Transverse colon (tissue), 4 donors: ENCODE data around the gene RBM44. TPM values are rescaled to one million over a fixed set of nuclear protein-coding genes. Genes with fewer than 3 reads are reported as not detected.
A peak's percentile ranks its signal among the peaks of the same experiment; 100 is the strongest.

Experiments used
- DNase-seq: peaks from one replicate; pipeline ENCODE4 v3.0.0-alpha.2; 2019
- H3K27ac ChIP-seq, 4 donors: fragments of 200-600 bp; sonication (generic); 2 replicates each; pipeline ENCODE4 v1.5.1; 2016 to 2018; ENCODE audit warnings: inconsistent platforms in 4 of 4
- H3K27me3 ChIP-seq: fragments of 200-600 bp; sonication (generic); 2 replicates; pipeline ENCODE4 v1.5.1; 2017; ENCODE audit warnings: inconsistent platforms
- H3K36me3 ChIP-seq, 4 donors: fragments of 200-600 bp; sonication (generic); 2 replicates each; pipeline ENCODE4 v1.5.1; 2017 to 2019; ENCODE audit warnings: inconsistent platforms in 4 of 4
- H3K4me1 ChIP-seq, 4 donors: fragments of 200-600 bp; sonication (generic); 2 replicates each; pipeline ENCODE4 v1.5.1; 2017 to 2020; ENCODE audit warnings: inconsistent platforms in 4 of 4
- H3K4me3 ChIP-seq, 4 donors: fragments of 200-600 bp; sonication (generic); 1 replicate in 1 of 4; 2 replicates in 3 of 4; pipeline versions ENCODE4 v1.5.1 to v1.6.1; 2017 to 2019; ENCODE audit warnings: inconsistent platforms in 4 of 4
- H3K9me3 ChIP-seq, 2 donors: fragments of 200-600 bp; sonication (generic); 2 replicates each; pipeline ENCODE4 v1.5.1; 2017 to 2019; ENCODE audit warnings: inconsistent platforms in 2 of 2
- EP300 ChIP-seq: sonication (generic); formaldehyde crosslinking; IDR thresholded peaks from one replicate; pipeline ENCODE4 v1.6.1; 2017; ENCODE audit warnings: antibody characterized with exemption, low read depth
- POLR2A ChIP-seq: fragments of 450-650 bp; IDR thresholded peaks from one replicate; pipeline ENCODE4 v1.6.1; 2016; ENCODE audit warnings: antibody characterized with exemption, mild to moderate bottlenecking, moderate library complexity
- POLR2AphosphoS5 ChIP-seq, 3 donors: sonication (generic); formaldehyde crosslinking; IDR thresholded peaks; one replicate each; pipeline ENCODE4 v1.6.1; 2016; ENCODE audit warnings: antibody characterized with exemption in 3 of 3
- WGBS, 2 donors: methylation state at CpG; one replicate each; pipeline ENCODE4 v1.1.5; 2018; ENCODE audit warnings: low coverage in 1 of 2; 5-methylcytosine and 5-hydroxymethylcytosine counted together
- in situ Hi-C, 4 donors: fragments of 200-750 bp; cut with MboI; loops; one replicate each; pipeline versions ENCODE4 v1.15.0 to v1.15.1; 2017; ENCODE audit warnings: low sequenced_read_pairs in 3 of 4, low pct_ligation_motif_present in 1 of 4, low pct_unique_long_range_greater_than_20kb in 1 of 4
- intact Hi-C: fragments of 100-400 bp; cut with DNase I; formaldehyde crosslinking; loops from one replicate; pipeline ENCODE4 v1.15.1; 2023; ENCODE audit warnings: low total_unique reads
- total RNA-seq, 4 donors: library from RNA; depleted of rRNA; stranded (reverse); fragments of >200 nt; gene quantifications; one replicate each; pipeline ENCODE4 v1.1.0, GENCODE V29; 2016
- TF ChIP-seq, protein P1 (sequence below), 5 experiments: fragments of 200-600 bp in 3 of 5; fragments of 450-650 bp in 2 of 5; sonication (generic) in 3 of 5; IDR thresholded peaks; 1 replicate in 2 of 5; 2 replicates in 3 of 5; pipeline ENCODE4 v1.5.1; 2016 to 2017; ENCODE audit warnings: antibody characterized with exemption in 5 of 5, inconsistent platforms in 3 of 5, mild to moderate bottlenecking in 2 of 5, moderate library complexity in 1 of 5

RBM44 gene
- total RNA-seq, 4 donors from 2014 or later: 0.27 to 1.2 (median 0.95) TPM; not detected in 1

DNA sequence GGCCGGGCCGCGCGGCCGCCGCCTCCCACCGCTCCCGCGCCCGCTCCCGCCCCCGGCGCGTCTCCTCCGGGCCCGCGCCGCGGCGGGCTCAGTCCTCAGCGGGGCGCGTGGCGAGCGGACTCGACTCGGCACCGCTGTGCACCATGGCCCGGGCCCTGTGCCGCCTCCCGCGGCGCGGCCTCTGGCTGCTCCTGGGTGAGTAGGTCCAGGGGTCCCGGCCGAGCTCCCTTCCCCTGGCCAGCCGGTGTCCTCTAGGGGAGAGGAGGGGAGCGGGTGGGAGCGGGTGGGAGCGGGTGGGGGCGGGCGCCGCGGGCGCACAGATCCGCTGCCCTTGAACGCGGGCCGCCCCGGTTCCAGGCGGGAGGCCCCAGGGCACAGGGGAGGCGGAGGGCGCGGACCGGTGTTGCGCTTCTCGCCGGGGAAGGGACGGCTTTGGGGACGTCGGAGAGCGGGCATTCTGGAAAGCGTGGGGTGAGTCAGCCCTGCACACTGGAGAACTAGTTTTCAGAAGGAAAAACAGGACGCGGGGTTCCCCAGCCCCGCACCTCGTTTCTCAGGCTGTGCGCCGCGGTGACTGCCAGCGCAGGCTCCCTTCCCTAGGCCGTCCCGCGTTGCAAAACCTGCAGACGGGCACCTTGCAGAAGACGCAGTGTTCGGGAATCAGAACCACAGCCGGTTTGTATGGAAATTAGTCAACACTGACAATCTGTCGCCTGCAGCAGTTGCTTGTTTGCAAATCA is 61.1 kb downstream of the RBM44 start, which contains the start of gene RAMP1:
Gene RAMP1 (plus strand): TSS at position 91 of the 740 bp plus-strand sequence. CDS start 53 bp downstream, at position 144.
- Histone ChIP-seq H3K27me3 (peaks cover 43% of the 10 kb centered on the region), H3K9me3 (no peaks in the 10 kb centered on the region), H3K36me3 (no peaks in the 10 kb centered on the region), H3K4me3 (peak within 1 kb of the TSS; percentile 43 to 58 (median 50)), H3K4me1 (peaks cover 15 to 48% (median 43%) of the 10 kb centered on the region in 4 donors), H3K27ac (peak within 1 kb of the TSS; percentile 71 to 94 (median 86))
- TF ChIP-seq POLR2AphosphoS5 (IDR thresholded peaks at IDR 0.05) (peak in 1 of 3 donors; percentile 63), POLR2A (no peak)
- 0% methylated on average over 45 of the region's 79 CpGs; no CpG with 5 or more reads in 1 of the 2 donors for WGBS, 2 donors
- intact Hi-C loops: loop anchor here (2.0 to 10.0 kb wide), 5 partner anchors 65 to 405 kb away; partner anchors contain the start of genes SCLY and UBE2F
- in situ Hi-C loops: loop anchor here in 3 of 4 donors (10.0 to 25.0 kb wide), 2 partner anchors 403 to 405 kb away; no protein-coding TSS in a partner anchor
- DNase-seq: no peak

DNA sequence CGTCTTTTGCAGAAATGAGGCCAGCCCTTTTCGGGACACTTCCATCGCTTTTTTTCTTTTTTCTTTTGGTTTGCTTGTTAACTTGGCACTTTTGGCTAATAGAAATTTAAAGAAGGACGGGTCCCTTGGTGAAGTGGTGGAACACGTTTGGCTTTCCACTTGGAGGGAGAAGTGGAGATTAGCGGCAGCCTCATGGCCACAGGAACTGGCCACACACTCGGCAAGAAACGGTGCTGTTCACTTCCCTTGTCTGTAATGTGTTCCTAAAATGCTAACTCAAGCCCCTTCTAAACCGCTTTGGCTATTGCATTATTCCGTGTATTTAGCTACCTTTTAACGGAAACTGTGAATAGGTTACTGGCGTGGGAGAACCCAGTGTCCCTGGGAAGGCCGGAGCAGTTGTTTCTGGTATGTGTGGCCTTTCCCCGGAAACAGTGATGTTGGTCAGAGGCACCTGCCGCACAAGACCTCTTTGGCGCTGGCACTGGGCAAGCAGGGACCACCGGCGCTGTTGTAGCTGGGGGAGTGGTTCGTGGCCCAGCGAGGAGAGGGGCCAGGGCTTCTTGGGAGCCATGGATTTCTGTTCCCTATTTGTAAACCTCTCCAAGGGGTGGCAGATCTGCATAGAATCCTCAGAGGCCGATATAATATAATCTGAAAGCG is 61.8 kb downstream of the RBM44 start:
- in situ Hi-C loops (loop anchor here in 1 of 4 donors (25.0 kb wide), 1 partner anchor 402 kb away; no protein-coding TSS in a partner anchor), intact Hi-C loops (no loop called here)
- no peaks in the 10 kb centered on the region for H3K36me3 ChIP-seq
- H3K9me3 ChIP-seq: no peaks in the 10 kb centered on the region
- peak overlapping the region; percentile 43 to 58 (median 50) for H3K4me3 ChIP-seq
- peaks cover 16 to 50% (median 44%) of the 10 kb centered on the region in 4 donors for H3K4me1 ChIP-seq
- WGBS, 2 donors: 4 to 23% methylated on average over 11 to 22 of the region's 22 CpGs
- TF ChIP-seq POLR2AphosphoS5 (IDR thresholded peaks at IDR 0.05): peak in 1 of 3 donors; percentile 12
- TF ChIP-seq EP300: no peak
- peak overlapping the region; percentile 71 to 94 (median 86) for H3K27ac ChIP-seq
- H3K27me3 ChIP-seq: peaks cover 43% of the 10 kb centered on the region
- DNase-seq: no peak

DNA sequence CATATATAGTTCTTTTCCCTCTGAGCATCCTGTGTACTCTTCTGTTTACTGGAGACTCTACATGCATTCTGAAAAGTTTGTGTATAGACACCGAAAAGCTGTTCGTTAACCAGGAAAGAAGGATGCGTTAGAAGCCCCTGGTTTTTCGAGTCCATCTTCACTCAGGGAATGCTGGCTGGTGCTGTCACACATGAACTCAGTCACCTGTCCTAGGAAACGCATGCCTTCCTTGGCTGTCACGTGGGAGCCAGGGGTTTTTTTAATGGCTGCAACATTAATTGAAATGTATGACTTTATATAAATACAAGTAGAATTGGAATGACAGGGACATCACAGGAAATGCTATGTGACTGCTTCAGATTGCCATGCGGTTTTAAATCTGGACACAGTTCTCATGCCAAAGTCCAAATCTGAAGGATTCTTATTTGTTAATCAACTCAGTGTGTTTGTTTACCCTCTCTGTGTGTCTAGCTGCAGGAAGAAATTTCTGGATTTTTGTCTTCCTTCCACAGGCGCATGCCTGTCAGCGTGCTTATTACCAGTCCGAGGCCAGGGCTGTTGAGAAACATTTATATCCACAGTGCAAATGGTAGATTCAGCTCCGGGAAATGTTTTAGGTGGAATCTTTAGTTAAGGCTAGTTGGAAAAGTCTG is 63.4 kb downstream of the RBM44 start:
- WGBS, 2 donors: 24 to 59% methylated on average over 7 to 11 of the region's 11 CpGs
- Histone ChIP-seq H3K4me3 (no peak overlapping the region), H3K27ac (peak overlapping the region; percentile 71 to 94 (median 86)), H3K36me3 (no peaks in the 10 kb centered on the region), H3K4me1 (peaks cover 16 to 50% (median 45%) of the 10 kb centered on the region in 4 donors), H3K27me3 (peaks cover 34% of the 10 kb centered on the region), H3K9me3 (no peaks in the 10 kb centered on the region)
- in situ Hi-C loops (loop anchor here in 1 of 4 donors (25.0 kb wide), 1 partner anchor 400 kb away; no protein-coding TSS in a partner anchor), intact Hi-C loops (no loop called here)
- TF ChIP-seq POLR2AphosphoS5 (IDR thresholded peaks at IDR 0.05) (no peak), EP300 (no peak)
- no peak for DNase-seq

DNA sequence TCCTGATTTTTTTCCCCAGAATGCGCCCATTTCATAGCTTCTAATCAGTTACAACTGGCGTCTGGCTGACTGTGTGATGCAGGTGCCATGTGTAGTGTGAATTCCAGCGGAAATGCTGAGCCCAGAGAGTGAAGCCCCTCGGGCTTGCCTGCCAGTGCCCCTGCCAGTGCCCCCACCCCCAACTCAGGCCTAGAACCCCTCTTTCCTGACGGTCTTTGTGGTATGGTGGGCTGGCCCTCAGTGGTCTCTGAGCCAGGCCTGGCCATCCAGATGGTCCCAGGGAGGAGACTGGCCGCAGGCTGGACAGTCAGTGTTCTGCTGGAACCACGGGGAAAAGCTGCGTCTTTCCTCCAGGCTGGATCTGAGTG is 63.9 kb downstream of the RBM44 start:
- Histone ChIP-seq H3K27ac (peak overlapping the region; percentile 71 to 94 (median 86)), H3K9me3 (no peaks in the 10 kb centered on the region), H3K4me3 (no peak overlapping the region), H3K36me3 (no peaks in the 10 kb centered on the region), H3K4me1 (peaks cover 16 to 50% (median 45%) of the 10 kb centered on the region in 4 donors), H3K27me3 (peaks cover 31% of the 10 kb centered on the region)
- in situ Hi-C loops: loop anchor here in 1 of 4 donors (25.0 kb wide), 1 partner anchor 400 kb away; no protein-coding TSS in a partner anchor
- 88% methylated on average over 8 of the region's 8 CpGs; no CpG with 5 or more reads in 1 of the 2 donors for WGBS, 2 donors
- DNase-seq: no peak
- no peak for TF ChIP-seq EP300
- no peak for TF ChIP-seq POLR2AphosphoS5 (IDR thresholded peaks at IDR 0.05)
- TF ChIP-seq, protein P1, sequence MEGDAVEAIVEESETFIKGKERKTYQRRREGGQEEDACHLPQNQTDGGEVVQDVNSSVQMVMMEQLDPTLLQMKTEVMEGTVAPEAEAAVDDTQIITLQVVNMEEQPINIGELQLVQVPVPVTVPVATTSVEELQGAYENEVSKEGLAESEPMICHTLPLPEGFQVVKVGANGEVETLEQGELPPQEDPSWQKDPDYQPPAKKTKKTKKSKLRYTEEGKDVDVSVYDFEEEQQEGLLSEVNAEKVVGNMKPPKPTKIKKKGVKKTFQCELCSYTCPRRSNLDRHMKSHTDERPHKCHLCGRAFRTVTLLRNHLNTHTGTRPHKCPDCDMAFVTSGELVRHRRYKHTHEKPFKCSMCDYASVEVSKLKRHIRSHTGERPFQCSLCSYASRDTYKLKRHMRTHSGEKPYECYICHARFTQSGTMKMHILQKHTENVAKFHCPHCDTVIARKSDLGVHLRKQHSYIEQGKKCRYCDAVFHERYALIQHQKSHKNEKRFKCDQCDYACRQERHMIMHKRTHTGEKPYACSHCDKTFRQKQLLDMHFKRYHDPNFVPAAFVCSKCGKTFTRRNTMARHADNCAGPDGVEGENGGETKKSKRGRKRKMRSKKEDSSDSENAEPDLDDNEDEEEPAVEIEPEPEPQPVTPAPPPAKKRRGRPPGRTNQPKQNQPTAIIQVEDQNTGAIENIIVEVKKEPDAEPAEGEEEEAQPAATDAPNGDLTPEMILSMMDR (IDR thresholded peaks at IDR 0.05): no peak
- no peak for TF ChIP-seq POLR2A
- intact Hi-C loops: no loop called here

DNA sequence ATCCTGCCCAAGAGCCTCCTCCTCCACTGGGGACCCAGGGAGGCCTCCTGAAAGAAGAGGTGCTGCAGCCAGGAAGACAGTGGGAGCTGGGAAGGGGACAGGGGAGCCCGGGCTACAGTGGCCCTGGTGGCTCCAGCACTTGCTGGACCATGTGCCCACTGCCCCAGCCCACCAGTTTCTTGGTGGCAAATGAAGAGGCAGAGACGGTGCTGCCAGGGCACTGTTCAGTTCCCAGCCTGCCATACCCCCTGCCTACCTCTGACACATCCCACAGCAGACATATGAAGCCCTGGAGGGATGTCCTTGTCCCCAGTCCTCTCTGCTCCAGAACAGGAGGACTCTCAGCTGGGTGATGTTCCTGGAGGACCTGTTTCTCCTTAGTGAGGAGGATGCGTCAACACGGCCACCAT is 64.5 kb downstream of the RBM44 start:
- intact Hi-C loops (no loop called here), in situ Hi-C loops (loop anchor here in 1 of 4 donors (25.0 kb wide), 1 partner anchor 399 kb away; no protein-coding TSS in a partner anchor)
- DNase-seq: no peak
- WGBS, 2 donors: 90% methylated on average over 4 of the region's 4 CpGs; no CpG with 5 or more reads in 1 of the 2 donors
- H3K27ac ChIP-seq: peak overlapping the region; percentile 71 to 94 (median 86)
- peaks cover 16 to 50% (median 45%) of the 10 kb centered on the region in 4 donors for H3K4me1 ChIP-seq
- H3K36me3 ChIP-seq: no peaks in the 10 kb centered on the region
- no peaks in the 10 kb centered on the region for H3K9me3 ChIP-seq
- peaks cover 25% of the 10 kb centered on the region for H3K27me3 ChIP-seq
- no peak overlapping the region for H3K4me3 ChIP-seq
- TF ChIP-seq POLR2AphosphoS5 (IDR thresholded peaks at IDR 0.05) (no peak), POLR2A (no peak), EP300 (no peak)
- TF ChIP-seq, protein P1 (IDR thresholded peaks at IDR 0.05): no peak
